Retinal pigment epithelial cell (primary cell): ENCODE results near the gene EDEM1.

Experiments
- DNase-seq: peaks from one replicate; pipeline ENCODE4 v3.0.0-alpha.2; 2010; ENCODE audit warnings: low read depth
- H3K4me3 ChIP-seq: 2 replicates; pipeline ENCODE4 v1.5.1; 2011; ENCODE audit warnings: mild to moderate bottlenecking, low read length, control low read depth, moderate library complexity
- CTCF ChIP-seq: conservative IDR thresholded peaks from 2 replicates; pipeline ENCODE4 v1.5.1; 2011; ENCODE audit warnings: low read depth, low read length, control low read depth, inconsistent platforms

EDEM1 gene

DNA sequence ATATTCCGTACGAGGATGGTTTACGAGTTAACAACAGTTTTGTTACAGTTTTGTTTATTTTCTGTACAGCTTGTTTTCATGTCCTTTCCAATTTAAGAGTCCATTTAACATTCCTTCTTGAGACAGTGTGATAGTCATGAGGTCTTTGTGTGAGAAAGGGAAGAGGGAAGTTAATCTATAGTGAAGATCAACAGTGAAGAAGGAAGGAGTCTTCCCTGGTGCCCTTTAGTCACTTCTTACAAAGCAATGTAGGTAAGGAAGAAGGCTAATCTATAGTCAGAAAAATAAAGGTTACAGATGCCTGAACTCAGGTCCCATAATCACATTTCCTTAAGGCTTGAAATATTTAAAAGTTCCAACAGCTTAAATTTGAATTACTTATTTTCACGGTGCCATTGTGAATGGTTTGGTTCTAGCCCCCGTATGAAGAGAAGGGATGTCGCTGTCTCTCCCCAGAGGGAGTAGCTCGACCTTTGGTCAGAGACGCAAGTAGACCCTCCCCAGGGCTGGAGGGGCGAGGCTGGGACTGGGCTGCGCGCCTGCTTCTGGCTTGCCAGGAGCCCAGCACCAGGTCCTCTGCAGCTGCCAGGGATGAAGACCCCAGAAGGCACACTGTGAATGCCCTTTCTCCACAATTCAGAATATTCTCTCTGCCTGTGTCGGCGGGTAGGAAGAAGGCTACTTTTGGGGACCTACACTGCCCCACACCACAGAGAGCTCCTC, 34.9 kb downstream of the EDEM1 start:
- no peak for DNase-seq
- TF ChIP-seq CTCF = no peak
- H3K4me3 ChIP-seq = no peak overlapping the region

DNA sequence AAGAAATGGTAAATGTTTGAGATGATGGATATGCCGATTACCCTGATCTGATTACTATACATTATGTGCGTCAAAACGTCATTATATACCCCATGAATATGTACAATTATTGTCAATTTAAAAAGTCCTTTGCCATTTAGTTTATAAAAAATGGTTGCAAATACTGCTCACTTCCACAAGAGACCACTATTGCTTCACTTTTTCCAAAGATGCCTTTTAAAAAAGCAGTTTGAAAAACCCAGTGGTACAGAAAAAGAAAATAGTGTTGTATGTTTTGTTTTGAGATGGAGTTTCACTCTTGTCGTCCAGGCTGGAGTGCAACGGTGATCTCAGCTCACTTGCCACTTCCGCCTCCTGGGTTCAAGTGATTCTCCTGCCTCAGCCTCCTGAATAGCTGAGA, 39.3 kb downstream of the EDEM1 start:
- H3K4me3 ChIP-seq = no peak overlapping the region
- peak; percentile 62 for TF ChIP-seq CTCF
- no peak for DNase-seq

GRCh38 chr3:5227812-5228211, 40.3 kb downstream of the EDEM1 start:
- no peak for TF ChIP-seq CTCF
- DNase-seq = no peak
- H3K4me3 ChIP-seq = no peak overlapping the region

DNA sequence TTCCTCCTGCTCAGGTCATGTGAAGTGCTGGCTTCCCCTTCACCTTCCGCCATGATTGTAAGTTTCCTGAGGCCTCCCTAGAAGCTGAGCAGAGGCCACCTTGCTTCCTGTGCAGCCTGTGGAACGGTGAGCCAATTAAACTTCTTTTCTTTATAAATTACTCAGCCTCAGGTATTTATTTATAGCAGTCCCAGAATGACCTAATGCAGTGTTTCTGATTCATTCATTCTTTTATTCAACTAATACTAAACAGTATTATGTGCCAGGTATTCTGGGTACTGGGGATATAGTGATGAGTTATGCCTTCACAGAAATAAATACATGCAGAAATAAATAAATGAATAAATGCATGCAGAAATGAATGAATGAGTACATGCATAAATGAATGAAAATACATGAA, 41.9 kb downstream of the EDEM1 start:
- no peak for TF ChIP-seq CTCF
- no peak overlapping the region for H3K4me3 ChIP-seq
- DNase-seq = no peak

DNA sequence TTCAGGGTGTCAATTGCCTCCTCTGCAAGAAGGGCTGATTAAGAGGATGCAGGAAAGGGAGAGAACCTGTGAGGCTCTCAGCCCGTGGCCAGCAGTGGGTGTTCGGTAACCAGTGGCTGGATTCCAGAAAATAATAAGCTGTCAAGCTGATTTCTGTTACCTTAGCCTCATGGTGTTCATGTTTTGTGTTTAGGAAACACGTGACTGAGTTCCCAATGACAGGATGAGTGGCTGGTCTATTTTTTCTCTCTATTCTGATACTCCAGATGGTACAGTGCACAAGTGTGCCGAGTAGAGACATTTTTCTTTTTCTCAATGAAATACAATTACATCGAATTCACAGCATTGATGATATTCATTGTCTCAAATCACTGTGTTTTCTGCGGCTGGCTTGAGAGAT, 43.6 kb downstream of the EDEM1 start:
- DNase-seq = no peak
- no peak overlapping the region for H3K4me3 ChIP-seq
- no peak for TF ChIP-seq CTCF

GRCh38 chr3:5231487-5231886, 44.0 kb downstream of the EDEM1 start:
- DNase-seq = no peak
- no peak overlapping the region for H3K4me3 ChIP-seq
- no peak for TF ChIP-seq CTCF

GRCh38 chr3:5232570-5232969, 45.1 kb downstream of the EDEM1 start:
- H3K4me3 ChIP-seq = no peak overlapping the region
- DNase-seq = no peak
- peak; percentile 27 for TF ChIP-seq CTCF
